HepG2 (cell line): ENCODE data around the gene MEMO1. TPM values are rescaled to one million over a fixed set of nuclear protein-coding genes. Genes with fewer than 3 reads are reported as not detected.

Experiments
- ATAC-seq: fragments of 200-7000 bp; cut with Tn5 transposase; 3 replicates; pipeline ENCODE4 v1.9.1; 2020; ENCODE audit warnings: mild to moderate bottlenecking, moderate library complexity
- BruUV-seq: library from RNA; stranded (reverse); fragments of 400-500 nt; replicated peaks from 2 replicates; lab custom pipeline; 2021; lab: Mats Ljungman, UMichigan
- CTCF ChIA-PET: fragments of 300-600 bp; formaldehyde crosslinking; extraction: SDS; loops from one replicate; lab custom pipeline; 2021; ENCODE audit warnings: low total read pairs, inconsistent platforms, low intra/inter-chr PET ratio; lab: Yijun Ruan, JAX
- POLR2A ChIA-PET: fragments of 350-600 bp; sonication (Branson Sonifier 250); formaldehyde crosslinking; loops from one replicate; lab custom pipeline; 2020; ENCODE audit warnings: antibody characterized with exemption, inconsistent platforms; lab: Yijun Ruan, JAX
- DNase-seq: peaks from one replicate; pipeline ENCODE4 v3.0.0-alpha.2; 2015; ENCODE audit warnings: low spot score
- FAIRE-seq: peaks from 3 replicates; lab custom pipeline; 2011; peaks lifted over from hg19 to GRCh38; lab: Jason Lieb, UNC
- H2AFZ ChIP-seq: one replicate; pipeline ENCODE4 v1.6.1; 2011; ENCODE audit warnings: low read length, inconsistent platforms
- H3K27ac ChIP-seq: fragments of 300-600 bp; 3 replicates; pipeline ENCODE4 v1.8.0; 2011; ENCODE audit warnings: mixed run types, mild to moderate bottlenecking, mixed read lengths, low read length, inconsistent platforms; ENCODE audit not compliant: insufficient read depth; ENCODE audit errors: extremely low read length
- H3K27me3 ChIP-seq, 2 experiments: fragments of 200-600 bp in 1 of 2; 2 replicates in 1 of 2; 3 replicates in 1 of 2; pipeline versions ENCODE4 v1.6.0 to v1.8.0; 2011; ENCODE audit warnings: low read length in 2 of 2, mild to moderate bottlenecking in 2 of 2, moderate library complexity in 2 of 2, inconsistent platforms in 1 of 2; ENCODE audit not compliant: insufficient read depth in 2 of 2, control insufficient read depth in 1 of 2
- H3K36me3 ChIP-seq, 2 experiments: fragments of 200-600 bp in 1 of 2; replicated peaks in 1 of 2; 2 replicates in 1 of 2; 3 replicates in 1 of 2; pipeline versions ENCODE4 v1.5.1 to v1.8.0; 2011; ENCODE audit warnings: low read length in 2 of 2, inconsistent platforms in 1 of 2; ENCODE audit not compliant: insufficient read depth in 2 of 2, control insufficient read depth in 1 of 2
- H3K4me1 ChIP-seq: 2 replicates; pipeline ENCODE4 v1.5.1; 2012; ENCODE audit warnings: low read length, inconsistent platforms; ENCODE audit not compliant: insufficient read depth
- H3K4me2 ChIP-seq: 2 replicates; pipeline ENCODE4 v1.6.0; 2011; ENCODE audit warnings: low read depth, low read length, inconsistent platforms
- H3K4me3 ChIP-seq, 3 experiments: fragments of 200-600 bp in 1 of 3; sonication (generic), shearing (Covaris generic) in 1 of 3; replicated peaks in 1 of 3; 2 replicates each; pipeline ENCODE4 v1.5.1; 2011 to 2016; ENCODE audit warnings: low read length in 3 of 3, inconsistent platforms in 2 of 3, low read depth in 2 of 3, mild to moderate bottlenecking in 2 of 3, control low read depth in 1 of 3, mixed read lengths in 1 of 3; ENCODE audit not compliant: insufficient read depth in 1 of 3
- H3K79me2 ChIP-seq: one replicate; pipeline ENCODE4 v1.6.1; 2011; ENCODE audit warnings: low read length, inconsistent platforms; ENCODE audit not compliant: insufficient read depth
- H3K9ac ChIP-seq: 2 replicates; pipeline ENCODE4 v1.6.0; 2011; ENCODE audit warnings: mild to moderate bottlenecking, low read depth, low read length, inconsistent platforms; ENCODE audit not compliant: insufficient read depth
- H3K9me3 ChIP-seq: 2 replicates; pipeline ENCODE4 v1.5.1; 2012; ENCODE audit warnings: mild to moderate bottlenecking, low read length
- H4K20me1 ChIP-seq: 2 replicates; pipeline ENCODE4 v1.6.0; 2011; ENCODE audit warnings: inconsistent platforms, mild to moderate bottlenecking, low read length, moderate library complexity; ENCODE audit not compliant: insufficient read depth
- BHLHE40 ChIP-seq: IDR thresholded peaks from 2 replicates; pipeline ENCODE4 v1.6.1; 2011; ENCODE audit warnings: low read length, improper control_type of control experiment
- ETV6 ChIP-seq: sonication (generic); formaldehyde crosslinking; conservative IDR thresholded peaks from 2 replicates; pipeline ENCODE4 v1.4.0; 2020; ENCODE audit warnings: missing genetic modification reagents
- GPN1 ChIP-seq: sonication (generic); formaldehyde crosslinking; IDR thresholded peaks from 2 replicates; pipeline ENCODE4 v1.5.1; 2020; ENCODE audit warnings: missing genetic modification reagents, borderline replicate concordance
- RBM39 ChIP-seq: fragments of 200-400 bp; formaldehyde crosslinking; IDR thresholded peaks from one replicate; pipeline ENCODE4 v1.6.1; 2018; ENCODE audit warnings: antibody characterized with exemption, mild to moderate bottlenecking, low read depth, low read length; ENCODE audit not compliant: poor library complexity, severe bottlenecking
- SSRP1 ChIP-seq: IDR thresholded peaks from 2 replicates; pipeline ENCODE4 v1.6.1; 2016; ENCODE audit warnings: control low read depth
- TCF7 ChIP-seq: sonication (generic); IDR thresholded peaks from 2 replicates; pipeline ENCODE4 v1.6.1; 2016; ENCODE audit warnings: antibody characterized with exemption, low read depth
- TOE1 ChIP-seq: sonication (generic); formaldehyde crosslinking; IDR thresholded peaks from 2 replicates; pipeline ENCODE4 v1.4.0; 2020; ENCODE audit warnings: mild to moderate bottlenecking, missing genetic modification reagents
- ZNF3 ChIP-seq: IDR thresholded peaks from 2 replicates; pipeline ENCODE4 v1.7.0; 2017; ENCODE audit warnings: inconsistent platforms
- ZNF770 ChIP-seq: sonication (generic); formaldehyde crosslinking; IDR thresholded peaks from 2 replicates; pipeline ENCODE4 v1.5.0; 2020; ENCODE audit warnings: mild to moderate bottlenecking, missing genetic modification reagents
- ZNF800 ChIP-seq: sonication (generic); formaldehyde crosslinking; IDR thresholded peaks from 2 replicates; pipeline ENCODE4 v1.4.0; 2020; ENCODE audit warnings: missing genetic modification reagents
- WGBS: methylation state at CpG from one replicate; pipeline ENCODE4 v1.1.6; 2017; ENCODE audit warnings: low lambda C conversion rate; 5-methylcytosine and 5-hydroxymethylcytosine counted together
- in situ Hi-C: cut with HindIII; loops from 2 replicates; pipeline ENCODE4 v1.10.0; 2017; ENCODE audit warnings: low pct_unique_long_range_greater_than_20kb; ENCODE audit not compliant: extremely low pct_ligation_motif_present
- intact Hi-C: fragments of 100-400 bp; cut with micrococcal nuclease; formaldehyde crosslinking; loops from one replicate; pipeline ENCODE4 v1.10.0; 2022; ENCODE audit not compliant: unreplicated experiment
- polyA plus RNA-seq, 8 experiments: library from polyadenylated mRNA; depleted of rRNA in 3 of 8; stranded (reverse) in 7 of 8; unstranded in 1 of 8; fragments of >200 nt; fragmentation: Illumina TruSeq in 4 of 8; extraction: Trizol in 4 of 8; gene quantifications; 2 replicates each; pipeline versions ENCODE4 v1.2.1 to v1.2.3, GENCODE V29; 2011 to 2016; ENCODE audit warnings: low read depth in 4 of 8, missing spikeins in 1 of 8, mixed read lengths in 1 of 8; ENCODE audit not compliant: insufficient read depth in 1 of 8
- total RNA-seq, 5 experiments: library from RNA; depleted of rRNA; stranded (reverse); fragments of >200 nt; fragmentation: Illumina TruSeq; extraction: Trizol; gene quantifications; 2 replicates each; pipeline ENCODE4 v1.2.3, GENCODE V29; 2016; ENCODE audit warnings: low read depth in 1 of 5

The MEMO1 gene
- total and polyA plus RNA-seq, 2 of the 13 experiments (the other 11 are each of a cell fraction or from before 2014, with no cell fraction given) = 69.8 to 81.6 TPM

GRCh38 chr2:32005371-32005976 is 5.3 kb downstream of the MEMO1 start (continued):
- no peak for TF ChIP-seq TOE1
- peak; percentile 39; the same call in 1 of the 2 replicates for TF ChIP-seq ZNF3 (CRISPR knock-in tag)
- peak; percentile 14; the same call in 1 of the 2 replicates for TF ChIP-seq ZNF800 (CRISPR knock-in tag)
- no peak for TF ChIP-seq BHLHE40
- TF ChIP-seq GPN1 (CRISPR knock-in tag) = no peak

- TF ChIP-seq RBM39 (no peak), ETV6 (CRISPR knock-in tag) (no peak), TCF7 (no peak), ZNF770 (CRISPR knock-in tag) (peak; percentile 78), SSRP1 (CRISPR knock-in tag) (no peak)
- Histone ChIP-seq H3K4me1 (peaks cover 57% of the 10 kb centered on the region), H3K79me2 (peaks cover 87% of the 10 kb centered on the region), H3K4me3 (no peak overlapping the region), H3K27me3 (no peaks in the 10 kb centered on the region), H2AFZ (no peak overlapping the region), H3K9me3 (no peaks in the 10 kb centered on the region), H3K27ac (no peak overlapping the region), H3K4me2 (no peak overlapping the region), H3K36me3 (no peaks in the 10 kb centered on the region; a peak in 2 of 5 replicates), H3K9ac (no peak overlapping the region), H4K20me1 (peaks cover 44% of the 10 kb centered on the region)
- ATAC-seq = no peak
- BruUV-seq = no TSS peak
- DNase-seq = no peak
- in situ Hi-C loops = no loop called here
- ChIA-PET POLR2A (no interaction called here), CTCF (no interaction called here)
- intact Hi-C loops = no loop called here
- 97% methylated on average over 2 of the region's 2 CpGs for WGBS
- FAIRE-seq = no peak
Measured at GRCh38 chr2:32003791-32004190, 7.0 kb downstream of the MEMO1 start.
